GM18519 (cell line): ENCODE measurements around the gene PPBP.
"Not testable (repeated sequence)": the region's sequence is repeated elsewhere in the genome, so short reads cannot be mapped to it uniquely, and the experiment has no call there.

ENCODE experiments used
- ATAC-seq: cut with Tn5 transposase; IDR thresholded peaks from one replicate; pipeline ENCODE4 v1.9.1; 2021; ENCODE audit warnings: mild to moderate bottlenecking, moderate library complexity; ENCODE audit not compliant: unreplicated experiment, low FRiP score

Gene PPBP

GRCh38 chr4:73952352-73952751 is 35.6 kb downstream of the PPBP start:
- ATAC-seq: no peak

DNA sequence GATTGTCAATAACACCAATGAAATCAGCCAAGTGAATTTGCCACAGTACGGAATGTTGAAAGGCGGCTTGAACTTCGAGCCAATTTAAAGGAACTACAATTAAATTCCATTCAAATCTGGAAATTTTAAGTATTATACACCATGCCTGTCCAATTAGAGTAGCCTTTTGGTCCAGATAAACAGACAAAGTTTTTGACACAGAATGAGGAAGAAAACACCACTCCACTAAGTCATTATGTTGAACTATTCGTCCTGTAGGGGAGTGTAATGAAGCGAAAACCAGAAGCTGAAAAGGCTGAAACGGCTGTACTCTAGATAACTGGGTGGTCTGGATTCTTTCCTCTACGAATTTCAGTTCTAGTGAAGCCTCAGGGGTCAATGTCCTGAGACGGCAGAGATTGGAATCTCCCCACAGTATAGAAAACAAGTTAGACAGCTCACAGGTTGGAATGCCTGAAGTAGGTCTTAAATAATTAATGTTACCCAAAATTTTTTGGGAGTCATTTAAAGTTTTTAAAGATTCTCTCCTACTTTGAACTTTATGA is 37.5 kb downstream of the PPBP start:
- not testable (repeated sequence) for ATAC-seq

DNA sequence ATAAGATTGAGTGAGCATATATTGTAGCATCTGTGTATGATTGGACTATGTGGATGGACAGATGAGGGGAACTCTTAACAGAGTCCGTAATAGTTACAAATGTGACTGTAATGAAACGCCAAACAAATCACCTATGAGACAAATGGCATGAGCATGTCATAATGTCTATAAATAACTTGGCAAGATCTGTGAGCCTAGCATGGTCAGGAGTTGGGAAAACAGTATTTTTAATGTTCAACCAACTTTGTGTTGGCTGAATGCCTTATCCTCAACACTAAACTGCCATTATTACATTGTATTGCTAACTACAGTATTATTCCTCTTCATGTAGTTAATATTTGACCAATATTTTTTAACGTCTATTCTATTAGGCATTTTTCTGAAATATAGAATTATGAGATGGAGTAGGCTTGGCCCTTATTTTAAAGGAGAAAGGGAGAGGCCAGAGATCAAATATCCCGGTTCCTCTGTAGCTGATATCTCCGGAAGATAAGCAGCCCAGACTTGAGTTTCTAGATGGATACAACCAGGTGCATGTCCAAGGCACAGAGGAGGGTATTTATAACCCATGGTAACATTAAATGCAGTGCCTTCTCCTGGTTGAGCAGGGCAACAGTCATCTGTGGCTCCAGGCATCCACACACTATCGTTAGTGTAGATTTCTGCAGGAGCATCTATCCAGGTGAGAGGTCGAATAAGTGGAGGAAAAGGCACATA is 38.8 kb downstream of the PPBP start:
- ATAC-seq: no peak

DNA sequence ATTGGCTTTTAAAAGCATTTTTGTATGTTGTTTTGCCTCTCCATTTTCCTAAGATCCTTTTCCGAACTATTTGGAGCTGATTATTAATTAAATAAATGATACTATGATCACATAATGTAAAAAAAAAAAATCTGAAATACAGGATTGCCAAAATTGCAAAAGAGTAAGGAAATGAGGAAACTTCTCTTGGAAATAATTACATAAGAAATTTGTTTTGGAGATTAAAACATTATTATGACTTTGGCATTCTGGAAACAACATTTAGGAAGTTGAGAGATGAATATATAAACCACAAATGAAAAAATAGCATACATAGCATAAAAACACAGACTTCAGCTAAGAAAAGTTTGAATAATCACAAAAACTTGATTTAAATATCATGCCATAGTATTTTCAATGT is 39.7 kb downstream of the PPBP start:
- ATAC-seq: no peak

DNA sequence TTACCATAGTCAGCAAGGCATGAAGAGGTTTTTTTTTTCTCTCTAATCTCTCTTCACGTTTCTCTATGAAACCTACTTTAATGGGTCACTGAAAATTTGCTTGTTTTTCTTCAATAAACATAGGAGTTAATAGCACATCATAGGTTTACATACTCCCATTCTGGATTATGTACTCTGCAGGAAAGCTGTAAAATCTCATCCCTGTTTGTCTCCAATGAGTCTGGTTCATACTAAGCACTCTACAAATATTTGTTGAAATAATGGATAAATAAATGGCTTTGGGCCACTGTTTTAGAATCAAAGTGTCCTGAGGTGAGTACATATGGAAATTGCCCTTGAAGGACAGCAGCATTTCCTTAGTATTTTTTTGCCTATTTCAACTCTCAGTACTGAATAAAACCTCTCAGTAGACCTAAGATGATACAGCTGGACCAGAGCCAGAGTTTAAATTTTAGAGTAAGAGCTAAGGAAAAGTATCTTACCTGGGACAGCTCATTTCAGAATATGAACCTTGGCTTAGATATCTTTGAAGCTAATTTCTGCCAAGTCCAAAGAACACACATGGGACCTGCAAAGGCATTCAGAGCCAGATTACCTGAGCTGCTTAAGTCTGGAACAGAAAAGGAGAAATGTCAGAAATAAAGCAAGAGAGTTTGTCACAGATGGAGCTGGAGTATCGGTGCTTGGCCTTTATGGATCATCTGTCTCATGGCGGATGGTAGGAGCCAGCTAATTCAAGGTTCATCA is 40.6 kb downstream of the PPBP start:
- no peak for ATAC-seq

GRCh38 chr4:73945674-73946449 is 42.1 kb downstream of the PPBP start:
- no peak for ATAC-seq

DNA sequence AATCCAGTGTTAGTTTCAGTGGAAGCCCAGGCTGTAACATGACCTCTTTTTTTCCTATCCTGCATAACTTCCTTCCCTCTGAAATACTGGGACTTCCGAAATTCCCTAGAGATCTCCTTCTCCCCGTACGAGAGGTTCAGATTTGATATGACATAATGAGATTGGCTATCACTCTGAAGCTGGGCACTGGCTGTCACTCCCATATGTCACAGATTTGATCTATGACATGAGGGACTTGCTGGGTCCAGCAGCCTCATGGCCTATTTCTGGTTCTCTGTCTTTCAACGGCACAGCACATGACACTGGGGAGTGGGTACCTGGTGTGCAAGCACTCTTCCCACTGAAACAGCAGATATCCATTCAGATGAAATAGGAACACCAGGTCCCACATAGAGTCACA is 42.9 kb downstream of the PPBP start:
- ATAC-seq: no peak

DNA sequence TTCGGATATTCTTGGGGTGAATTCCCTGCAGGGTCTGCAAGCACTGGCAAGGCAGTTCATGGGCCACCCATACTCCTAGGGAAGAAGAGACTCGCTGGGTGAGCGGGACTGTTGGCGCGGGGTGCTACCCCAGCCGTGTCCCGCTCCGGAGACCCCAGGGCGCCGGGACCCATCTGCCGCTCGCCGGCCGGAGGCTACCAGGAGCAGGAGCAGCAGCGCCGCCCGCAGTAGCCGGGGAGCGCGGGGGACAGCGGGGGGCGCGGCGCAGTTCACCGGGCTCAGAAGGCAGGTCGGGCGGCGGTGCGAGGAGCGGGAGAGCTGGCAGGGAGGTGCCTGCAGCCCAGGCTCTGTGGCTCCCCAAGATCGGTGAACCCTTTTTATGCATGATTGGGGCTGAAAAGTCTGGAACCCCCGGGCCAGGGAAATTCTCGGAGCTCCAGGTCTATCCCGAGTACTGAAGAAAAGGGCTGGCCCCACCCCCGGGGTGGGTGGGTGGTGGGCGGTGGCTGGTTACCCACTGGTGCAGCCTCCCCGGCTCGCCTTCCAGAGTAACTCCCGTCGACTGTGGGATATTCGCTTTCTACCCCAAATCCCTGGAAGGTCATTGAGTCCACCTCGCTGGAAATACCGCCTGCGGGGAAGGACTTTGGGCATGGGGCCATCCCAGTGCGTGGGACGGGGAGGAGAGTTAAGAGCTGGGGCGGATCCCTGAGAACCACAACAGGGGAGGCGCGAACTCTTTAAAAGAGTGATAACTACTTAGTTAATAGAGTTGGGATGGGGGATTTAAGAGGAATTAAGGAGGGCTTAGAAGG is 43.7 kb downstream of the PPBP start:
- no peak for ATAC-seq

GRCh38 chr4:73943555-73943954 is 44.4 kb downstream of the PPBP start:
- ATAC-seq: no peak

- no peak for ATAC-seq
Observed at GRCh38 chr4:73936969-73937368, 51.0 kb downstream of the PPBP start.
